ENCODE data around the gene GRAMD1B. TPM values are rescaled to one million over a fixed set of nuclear protein-coding genes. Genes with fewer than 3 reads are reported as not detected.

The GRAMD1B gene
- total RNA-seq, 1 donor from 2014 or later = 6.0 TPM

DNA sequence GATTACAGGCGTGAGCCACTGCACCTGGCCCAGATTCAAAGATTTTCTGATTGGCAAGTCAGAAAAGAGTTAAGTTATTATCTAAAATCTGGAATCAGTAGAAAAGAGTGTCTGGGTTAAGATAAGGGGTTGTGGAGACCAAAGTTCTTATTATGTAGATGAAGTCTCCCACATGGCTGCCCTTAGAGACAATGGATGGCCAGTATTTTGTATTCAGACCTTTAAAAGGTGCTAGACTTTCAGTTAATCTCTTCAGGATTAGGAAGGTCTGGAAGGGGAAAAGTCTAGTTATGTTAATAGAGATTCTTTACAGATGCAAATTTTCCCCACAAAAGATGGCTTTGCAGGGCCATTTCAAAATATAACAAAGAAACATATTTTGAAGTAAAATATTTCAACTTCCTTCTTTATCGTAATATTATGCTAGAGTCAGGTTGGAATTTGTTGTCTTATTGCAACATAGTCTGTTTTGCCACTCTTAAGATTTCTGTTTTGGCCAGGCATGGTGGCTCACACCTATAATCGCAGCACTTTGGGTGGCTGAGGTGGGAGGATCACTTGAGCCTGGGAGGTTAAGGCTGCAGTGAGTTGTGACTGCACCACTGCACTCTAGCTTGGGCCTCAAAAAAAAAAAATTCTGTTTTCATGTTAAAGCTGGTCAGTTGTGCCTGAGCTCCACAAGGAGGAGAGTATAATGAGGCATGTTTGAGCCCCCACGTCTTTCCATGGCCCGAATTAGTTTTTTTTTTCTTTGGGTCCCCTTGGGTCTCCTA is 14.0 kb downstream of the GRAMD1B start:
- no peak for DNase-seq (ENCODE audit: low read depth)
- TF ChIP-seq, protein P1, sequence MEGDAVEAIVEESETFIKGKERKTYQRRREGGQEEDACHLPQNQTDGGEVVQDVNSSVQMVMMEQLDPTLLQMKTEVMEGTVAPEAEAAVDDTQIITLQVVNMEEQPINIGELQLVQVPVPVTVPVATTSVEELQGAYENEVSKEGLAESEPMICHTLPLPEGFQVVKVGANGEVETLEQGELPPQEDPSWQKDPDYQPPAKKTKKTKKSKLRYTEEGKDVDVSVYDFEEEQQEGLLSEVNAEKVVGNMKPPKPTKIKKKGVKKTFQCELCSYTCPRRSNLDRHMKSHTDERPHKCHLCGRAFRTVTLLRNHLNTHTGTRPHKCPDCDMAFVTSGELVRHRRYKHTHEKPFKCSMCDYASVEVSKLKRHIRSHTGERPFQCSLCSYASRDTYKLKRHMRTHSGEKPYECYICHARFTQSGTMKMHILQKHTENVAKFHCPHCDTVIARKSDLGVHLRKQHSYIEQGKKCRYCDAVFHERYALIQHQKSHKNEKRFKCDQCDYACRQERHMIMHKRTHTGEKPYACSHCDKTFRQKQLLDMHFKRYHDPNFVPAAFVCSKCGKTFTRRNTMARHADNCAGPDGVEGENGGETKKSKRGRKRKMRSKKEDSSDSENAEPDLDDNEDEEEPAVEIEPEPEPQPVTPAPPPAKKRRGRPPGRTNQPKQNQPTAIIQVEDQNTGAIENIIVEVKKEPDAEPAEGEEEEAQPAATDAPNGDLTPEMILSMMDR (conservative IDR thresholded peaks at IDR 0.05; ENCODE audit: low read depth, low read length) = no peak
- H3K4me3 ChIP-seq (ENCODE audit: low read depth, low read length) = no peak overlapping the region

DNA sequence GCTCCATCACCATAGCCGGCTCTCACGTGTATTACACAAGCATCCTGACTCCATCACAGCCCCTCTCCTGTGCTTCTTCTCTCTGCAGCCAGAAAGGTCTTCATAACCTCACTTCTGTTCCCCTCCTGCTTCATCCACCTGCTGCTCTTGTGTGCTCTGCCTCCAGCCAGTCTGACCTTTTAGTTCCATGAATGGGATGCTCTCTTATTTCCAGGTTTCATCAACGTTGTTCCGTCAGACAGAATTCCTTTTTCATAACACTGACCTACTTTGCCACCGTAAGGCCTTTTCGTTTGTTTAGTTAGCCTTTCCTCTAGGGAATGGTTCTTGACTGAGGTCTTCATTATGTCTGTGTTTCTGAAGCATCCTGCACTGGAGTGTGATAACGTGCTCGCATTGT is 18.8 kb downstream of the GRAMD1B start:
- no peak overlapping the region for H3K4me3 ChIP-seq (ENCODE audit: low read depth, low read length)
- TF ChIP-seq, protein P1 (conservative IDR thresholded peaks at IDR 0.05; ENCODE audit: low read depth, low read length) = no peak

DNA sequence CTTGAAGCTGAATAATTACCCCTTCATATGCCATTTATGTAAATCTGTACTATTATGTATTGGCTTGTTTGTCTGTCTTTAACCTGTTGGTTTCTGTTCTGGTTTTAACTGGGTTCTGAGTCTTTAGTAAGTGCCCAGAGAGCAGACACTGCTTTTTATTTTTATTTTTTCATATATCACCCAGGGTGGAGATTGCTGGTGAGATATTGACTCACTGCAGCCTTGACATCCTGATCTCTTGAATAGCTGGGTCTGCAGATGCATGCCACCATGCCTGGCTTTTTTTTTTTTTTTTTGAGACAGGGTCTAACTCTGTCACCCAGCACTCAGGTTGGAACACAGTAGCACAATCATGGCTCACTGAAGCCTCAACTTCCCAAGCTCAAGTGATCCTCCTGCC is 19.4 kb downstream of the GRAMD1B start:
- TF ChIP-seq, protein P1 (conservative IDR thresholded peaks at IDR 0.05; ENCODE audit: low read depth, low read length) = no peak
- DNase-seq (ENCODE audit: low read depth) = no peak
- no peak overlapping the region for H3K4me3 ChIP-seq (ENCODE audit: low read depth, low read length)

More for the DNA sequence above, 18.8 kb downstream of the GRAMD1B start:
- DNase-seq (ENCODE audit: low read depth) = no peak

DNA sequence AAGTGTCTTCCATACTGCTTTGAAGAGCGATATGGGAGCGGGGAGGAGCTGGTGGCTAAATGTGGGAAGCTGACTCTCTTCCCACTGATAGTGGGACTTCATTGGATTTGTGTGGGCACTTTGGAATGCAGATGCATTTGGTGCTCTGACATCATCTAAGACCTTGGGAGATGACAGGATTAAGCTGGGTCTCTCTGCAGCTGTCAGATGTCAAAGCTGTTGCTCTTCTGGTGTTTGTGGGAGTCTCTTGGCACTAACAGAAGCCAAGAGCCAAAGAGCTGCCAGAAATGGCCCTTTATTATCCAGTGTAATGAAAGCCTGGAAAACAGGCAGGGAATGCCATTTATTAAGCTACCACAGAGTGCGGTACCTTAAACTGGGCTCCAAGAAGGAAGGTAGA is 20.6 kb downstream of the GRAMD1B start:
- no peak overlapping the region for H3K4me3 ChIP-seq (ENCODE audit: low read depth, low read length)
- TF ChIP-seq, protein P1 (conservative IDR thresholded peaks at IDR 0.05; ENCODE audit: low read depth, low read length) = no peak
- no peak for DNase-seq (ENCODE audit: low read depth)

DNA sequence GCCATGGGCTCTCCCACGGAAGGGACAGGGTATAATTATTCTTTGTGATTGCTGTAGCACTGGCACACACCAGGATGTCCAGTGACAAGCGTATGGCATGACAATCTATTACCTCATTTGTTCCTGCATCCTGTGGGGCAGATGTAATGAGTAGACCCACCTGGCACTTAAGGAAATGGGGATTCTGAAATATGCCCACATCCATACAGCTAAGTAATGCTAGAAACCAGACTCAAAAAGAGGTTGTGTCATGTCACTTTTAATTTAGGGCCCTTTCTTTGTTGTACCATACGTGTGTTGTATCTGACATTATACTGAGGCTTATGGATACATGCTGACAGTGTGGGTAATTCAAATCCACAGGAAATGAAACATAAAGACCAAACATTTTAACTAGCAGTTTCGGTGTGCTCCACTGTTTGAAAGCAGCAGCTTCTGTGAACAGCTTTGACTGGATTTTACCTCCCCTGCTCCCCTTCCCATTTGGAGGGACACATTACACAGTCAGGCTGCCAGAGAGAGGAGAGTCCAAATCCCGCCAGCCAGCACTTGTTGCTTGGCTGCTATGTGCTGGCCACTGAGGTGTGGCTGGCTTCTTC is 21.2 kb downstream of the GRAMD1B start:
- no peak overlapping the region for H3K4me3 ChIP-seq (ENCODE audit: low read depth, low read length)
- no peak for DNase-seq (ENCODE audit: low read depth)
- TF ChIP-seq, protein P1 (conservative IDR thresholded peaks at IDR 0.05; ENCODE audit: low read depth, low read length) = no peak

DNA sequence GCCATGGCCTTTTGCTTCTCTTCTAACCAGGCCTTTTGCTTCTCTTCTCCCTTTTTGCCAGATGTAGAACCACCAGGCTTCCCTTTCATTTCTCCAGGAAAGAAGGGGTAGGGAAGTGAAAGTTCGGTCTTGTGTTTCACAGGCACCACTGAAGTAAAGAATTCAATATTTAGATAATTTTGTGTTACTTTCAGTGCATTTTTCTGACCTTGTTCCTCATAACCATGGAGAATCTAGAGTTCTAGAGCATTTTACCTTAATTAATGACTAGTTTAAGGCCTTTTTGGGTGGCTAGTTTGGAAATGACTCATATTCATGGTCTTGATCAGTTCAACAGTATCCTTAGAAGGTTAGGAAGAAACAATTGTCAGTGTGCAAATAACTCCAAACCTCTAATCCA is 22.7 kb downstream of the GRAMD1B start:
- TF ChIP-seq, protein P1 (conservative IDR thresholded peaks at IDR 0.05; ENCODE audit: low read depth, low read length) = no peak
- H3K4me3 ChIP-seq (ENCODE audit: low read depth, low read length) = no peak overlapping the region
- DNase-seq (ENCODE audit: low read depth) = no peak
